NOMO-1 treated with dmso at 0.1 percent for 144 hours (cell line): ENCODE results near the gene CACNA1C.

ENCODE experiments used
- DNase-seq: peaks from one replicate; lab custom pipeline; 2025; ENCODE audit not compliant: unreplicated experiment; lab: John Stamatoyannopoulos, UW

CACNA1C gene

DNA sequence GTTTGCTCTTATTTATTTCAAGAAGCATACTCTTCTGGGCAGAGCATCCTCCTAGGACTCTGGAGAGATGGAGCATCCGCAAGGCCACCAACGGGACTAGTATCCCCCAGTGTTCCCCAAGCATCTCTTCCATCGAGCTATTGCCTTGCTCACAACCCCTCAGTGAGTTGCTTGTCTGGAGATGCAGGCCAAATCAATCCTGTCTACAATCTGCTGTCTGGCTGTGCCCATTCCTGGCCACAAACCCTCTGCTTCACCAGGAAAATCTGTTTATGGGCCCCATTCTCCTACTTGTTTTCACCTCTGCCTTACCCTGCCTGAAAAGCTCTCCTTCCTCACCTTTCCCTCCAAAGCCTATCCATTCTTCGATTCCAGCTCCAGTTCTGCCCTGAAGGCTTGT is 219.2 kb downstream of the CACNA1C start:
- no peak for DNase-seq

DNA sequence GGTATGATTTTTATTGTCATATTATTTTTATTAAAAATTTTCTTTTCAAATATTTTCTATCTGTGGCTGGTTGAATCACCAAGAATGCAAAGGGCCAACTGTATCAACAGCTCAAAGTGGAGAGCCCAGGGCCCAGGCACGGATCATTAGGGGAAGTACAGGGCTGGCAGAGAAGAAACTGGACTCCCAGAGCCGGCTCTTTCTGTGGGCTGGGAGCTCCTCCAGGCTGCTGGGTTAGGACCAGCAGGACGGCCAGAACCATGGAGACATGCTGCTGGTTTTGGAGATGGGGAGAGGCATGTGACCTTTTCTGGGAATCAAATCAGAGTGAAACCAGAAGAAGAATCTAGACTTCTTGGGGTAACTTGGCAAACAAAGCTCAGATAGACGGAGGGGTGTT is 220.5 kb downstream of the CACNA1C start:
- no peak for DNase-seq

DNA sequence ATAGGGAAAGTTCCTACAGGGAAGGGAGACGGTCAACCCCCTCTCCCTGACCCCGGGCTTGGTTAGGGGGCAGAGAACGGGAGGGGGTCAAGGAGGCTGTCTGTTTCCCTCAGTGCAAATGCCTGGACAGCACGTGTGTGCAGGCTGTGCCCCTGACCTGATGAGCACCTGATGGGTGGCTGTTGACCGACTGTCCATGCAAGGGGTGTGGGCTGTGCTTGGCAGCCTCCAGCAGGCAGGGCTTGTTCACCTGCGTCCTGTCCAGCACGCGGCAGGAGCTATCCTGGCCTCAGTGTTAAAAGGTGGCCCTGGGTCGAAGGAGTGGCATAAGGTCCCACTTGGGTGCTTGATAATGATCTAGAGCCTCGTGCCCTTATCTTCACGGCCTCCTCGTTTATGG is 221.0 kb downstream of the CACNA1C start:
- DNase-seq = no peak

- no peak for DNase-seq
Observed at GRCh38 chr12:2274733-2275132, 221.9 kb downstream of the CACNA1C start.

DNA sequence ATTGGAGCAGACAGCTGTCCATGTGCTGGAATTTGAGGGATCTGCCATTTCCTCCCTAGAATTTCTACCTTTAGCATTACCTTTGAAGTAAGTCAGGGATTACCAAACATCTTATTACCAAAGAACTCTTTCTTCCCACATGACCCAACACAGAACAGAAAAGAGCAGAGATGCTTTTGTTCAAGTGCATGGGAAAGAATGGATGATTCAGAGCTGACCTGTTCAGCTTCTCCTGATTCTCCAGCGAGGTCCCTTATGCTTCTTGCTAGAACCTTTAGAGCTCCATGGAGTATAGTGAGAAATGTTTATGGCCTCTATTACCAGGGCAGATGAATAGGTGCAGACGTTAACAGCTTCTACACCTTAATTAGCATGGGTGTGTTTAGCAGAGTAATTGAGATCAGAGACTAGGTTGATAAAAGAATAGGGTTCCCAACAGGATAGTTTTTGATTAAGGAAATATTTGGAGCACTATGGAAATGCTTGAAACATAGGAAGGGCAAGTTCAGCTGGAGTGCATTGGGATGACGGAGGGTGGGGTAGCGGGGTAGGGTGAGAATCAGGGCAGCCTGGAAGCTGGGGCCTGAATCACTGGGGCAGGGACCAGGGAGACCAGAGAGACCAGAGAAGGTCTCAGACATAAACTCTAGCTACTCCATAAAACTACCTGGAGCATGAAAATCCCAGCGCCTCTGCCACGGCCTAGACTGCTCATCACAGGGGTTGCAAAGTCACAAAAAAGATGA is 223.7 kb downstream of the CACNA1C start:
- DNase-seq = no peak

GRCh38 chr12:2277492-2278155 is 224.8 kb downstream of the CACNA1C start:
- no peak for DNase-seq

GRCh38 chr12:2281446-2281845 is 228.7 kb downstream of the CACNA1C start:
- DNase-seq = no peak

GRCh38 chr12:2282318-2282717 is 229.5 kb downstream of the CACNA1C start:
- no peak for DNase-seq

- DNase-seq = no peak
Observed at GRCh38 chr12:2283480-2283879, 230.7 kb downstream of the CACNA1C start.

DNA sequence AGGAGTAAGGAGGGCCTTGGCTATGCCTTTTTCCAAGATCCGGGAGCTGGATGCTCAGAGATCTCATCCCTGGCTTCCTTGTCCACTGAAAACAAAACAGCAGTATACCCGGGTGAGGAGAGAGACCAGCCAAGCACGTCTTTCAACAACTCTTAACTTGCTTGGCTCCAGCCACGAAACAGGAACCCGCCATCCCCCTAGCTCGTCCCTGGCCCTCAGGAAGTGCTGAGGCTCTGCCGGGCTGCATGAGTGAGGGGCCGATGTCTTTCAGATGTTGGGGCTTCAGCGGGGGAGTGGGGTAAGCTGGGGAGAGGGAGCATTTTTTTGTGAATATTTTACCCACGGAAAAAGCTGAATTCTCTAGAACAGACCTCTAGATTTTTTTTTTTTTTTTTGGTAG is 231.1 kb downstream of the CACNA1C start:
- peak; percentile 76 for DNase-seq

- no peak for DNase-seq
Observed at GRCh38 chr12:2284321-2284813, 231.6 kb downstream of the CACNA1C start.

DNA sequence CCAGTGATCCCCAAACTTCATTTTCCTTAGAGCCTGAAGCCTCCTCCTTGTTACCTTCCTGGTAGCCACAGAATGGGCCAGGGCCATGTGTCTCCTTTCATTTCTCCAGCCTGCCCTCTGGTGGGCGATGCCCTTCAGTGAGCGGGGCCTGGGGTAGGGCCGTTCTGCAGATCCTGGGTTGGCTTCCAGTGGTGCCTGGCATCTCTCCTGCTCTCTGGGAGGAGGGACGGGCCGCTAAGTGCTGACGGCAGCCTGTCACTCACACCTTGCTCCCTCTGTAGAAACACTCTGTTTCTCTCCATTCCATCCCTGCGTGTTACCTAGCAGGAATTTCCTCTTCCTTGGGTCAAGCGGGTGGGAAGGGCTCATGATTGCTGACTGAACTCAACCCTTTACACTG is 232.1 kb downstream of the CACNA1C start:
- peak; percentile 57 for DNase-seq

- no peak for DNase-seq
Observed at GRCh38 chr12:2285462-2285861, 232.7 kb downstream of the CACNA1C start.

DNA sequence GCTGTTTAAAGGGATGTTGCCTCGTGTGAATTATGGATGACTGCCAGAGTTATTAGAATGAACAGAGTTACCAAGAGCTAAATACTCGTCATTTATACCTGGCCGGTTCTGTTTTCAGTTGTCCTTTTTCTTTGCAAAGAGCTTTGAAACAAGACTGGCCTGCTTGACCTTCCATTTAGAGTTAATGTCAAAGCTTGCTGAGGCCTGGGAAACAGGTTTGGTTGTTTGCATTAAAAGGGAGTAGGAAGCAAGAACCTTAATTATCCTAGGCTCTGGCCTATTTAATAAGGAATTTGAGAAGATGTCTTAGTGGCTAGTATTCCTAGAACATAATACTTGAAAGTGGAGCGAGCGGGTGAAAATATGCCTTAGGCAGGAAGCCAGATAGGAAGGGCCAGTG is 233.3 kb downstream of the CACNA1C start:
- no peak for DNase-seq

- DNase-seq = no peak
Observed at GRCh38 chr12:2286461-2287131, 233.8 kb downstream of the CACNA1C start.

- no peak for DNase-seq
Observed at GRCh38 chr12:2287151-2287550, 234.4 kb downstream of the CACNA1C start.

DNA sequence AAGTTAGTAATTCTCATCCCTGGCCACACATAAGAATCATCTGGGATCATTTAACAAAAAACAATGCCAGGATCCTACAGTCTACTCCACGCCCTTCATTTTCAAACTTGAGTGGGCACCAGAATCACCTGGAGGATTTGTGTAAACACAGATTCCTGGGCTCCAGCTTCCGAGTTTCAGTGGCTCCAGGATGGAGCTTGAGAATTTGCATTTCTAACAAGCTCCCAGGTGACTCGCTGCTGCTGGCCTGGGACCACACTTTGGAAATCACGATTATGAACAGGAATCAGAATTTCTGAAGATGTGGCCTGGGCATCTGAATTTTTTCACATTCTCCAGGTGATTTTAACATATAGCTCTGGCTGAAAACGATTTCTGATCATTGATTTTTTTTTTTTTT is 234.8 kb downstream of the CACNA1C start:
- DNase-seq = no peak

DNA sequence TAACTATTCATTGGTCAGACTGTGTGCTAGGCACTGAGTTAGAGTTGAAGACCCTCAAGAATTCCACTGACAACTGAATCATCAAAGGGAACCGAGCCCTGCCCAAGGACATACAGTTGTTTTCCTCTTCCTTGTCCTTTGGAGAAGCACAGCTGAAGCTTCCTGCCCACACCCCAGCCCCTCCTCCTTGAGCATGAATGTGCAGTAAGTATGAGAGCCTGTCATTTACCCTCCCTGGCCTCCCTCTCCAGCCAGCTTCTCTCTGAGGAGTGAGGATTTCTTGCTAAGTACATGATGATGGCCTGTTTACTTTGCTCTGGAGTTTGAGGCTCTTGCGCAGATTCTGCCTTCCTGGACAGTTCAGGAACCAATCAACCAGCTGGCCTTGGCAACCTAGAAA is 235.2 kb downstream of the CACNA1C start:
- DNase-seq = peak; percentile 22

GRCh38 chr12:2288471-2288870 is 235.7 kb downstream of the CACNA1C start:
- DNase-seq = no peak

- DNase-seq = no peak
Observed at GRCh38 chr12:2288875-2289274, 236.1 kb downstream of the CACNA1C start.

- no peak for DNase-seq
Observed at GRCh38 chr12:2289525-2289924, 236.7 kb downstream of the CACNA1C start.

- no peak for DNase-seq
Observed at GRCh38 chr12:2290091-2290490, 237.3 kb downstream of the CACNA1C start.
